ENCODE measurements around the gene SDHAF3. TPM values are rescaled to one million over a fixed set of nuclear protein-coding genes. Genes with fewer than 3 reads are reported as not detected.

Gene SDHAF3
- total RNA-seq, 1 experiment from 2014 or later: 16.1 TPM

GRCh38 chr7:97204821-97205220, 87.3 kb downstream of the SDHAF3 start:
- ChIA-PET POLR2A (no interaction called here), CTCF (no interaction called here)
- Histone ChIP-seq H3K27ac (ENCODE audit: low read length) (no peak overlapping the region), H3K27me3 (ENCODE audit: control insufficient read depth, insufficient read depth, low read length) (no peaks in the 10 kb centered on the region), H3K36me3 (ENCODE audit: control insufficient read depth, insufficient read depth, low read length) (no peaks in the 10 kb centered on the region), H3K9me3 (ENCODE audit: control insufficient read depth, insufficient read depth, low read depth, low read length) (no peaks in the 10 kb centered on the region), H3K4me3 (ENCODE audit: low read depth in 2 of 2, low read length in 2 of 2) (no peak overlapping the region), H3K4me1 (ENCODE audit: control insufficient read depth, insufficient read depth, low read length) (no peaks in the 10 kb centered on the region)
- TF ChIP-seq SIN3A (IDR thresholded peaks at IDR 0.05; ENCODE audit: borderline replicate concordance, insufficient read depth, low read depth, low read length): no peak
- TF ChIP-seq POLR2AphosphoS5 (IDR thresholded peaks at IDR 0.05; ENCODE audit: low read depth, low read length): no peak
- no peak for TF ChIP-seq TCF7L2 (IDR thresholded peaks at IDR 0.05; ENCODE audit: low read depth, low read length)
- no peak for TF ChIP-seq REST (IDR thresholded peaks at IDR 0.05; ENCODE audit: insufficient read depth in 1 of 2, low read depth in 2 of 2, low read length in 1 of 2)
- TF ChIP-seq CTCF (IDR thresholded peaks at IDR 0.05): no peak
- DNase-seq (ENCODE audit: low read depth, low spot score) (no peak), ATAC-seq (no peak)
- in situ Hi-C loops (cut with HindIII; ENCODE audit: low pct_unique_long_range_greater_than_20kb, low sequenced_read_pairs) (no loop called here), intact Hi-C loops (cut with micrococcal nuclease; ENCODE audit: unreplicated experiment) (no loop called here)
- BruUV-seq (replicated peaks): no TSS peak

- in situ Hi-C loops (cut with HindIII; ENCODE audit: low pct_unique_long_range_greater_than_20kb, low sequenced_read_pairs): no loop called here
- Histone ChIP-seq H3K27me3 (ENCODE audit: control insufficient read depth, insufficient read depth, low read length) (no peaks in the 10 kb centered on the region), H3K27ac (ENCODE audit: low read length) (no peak overlapping the region), H3K4me3 (ENCODE audit: low read depth in 2 of 2, low read length in 2 of 2) (no peak overlapping the region), H3K4me1 (ENCODE audit: control insufficient read depth, insufficient read depth, low read length) (no peaks in the 10 kb centered on the region), H3K9me3 (ENCODE audit: control insufficient read depth, insufficient read depth, low read depth, low read length) (no peaks in the 10 kb centered on the region), H3K36me3 (ENCODE audit: control insufficient read depth, insufficient read depth, low read length) (no peaks in the 10 kb centered on the region)
- BruUV-seq (replicated peaks): no TSS peak
- intact Hi-C loops (cut with micrococcal nuclease; ENCODE audit: unreplicated experiment): no loop called here
- ChIA-PET CTCF (no interaction called here), POLR2A (no interaction called here)
- ATAC-seq: no peak
- no peak for DNase-seq (ENCODE audit: low read depth, low spot score)
- TF ChIP-seq CTCF (IDR thresholded peaks at IDR 0.05) (no peak), REST (IDR thresholded peaks at IDR 0.05; ENCODE audit: insufficient read depth in 1 of 2, low read depth in 2 of 2, low read length in 1 of 2) (no peak), SIN3A (IDR thresholded peaks at IDR 0.05; ENCODE audit: borderline replicate concordance, insufficient read depth, low read depth, low read length) (no peak), POLR2AphosphoS5 (IDR thresholded peaks at IDR 0.05; ENCODE audit: low read depth, low read length) (no peak), TCF7L2 (IDR thresholded peaks at IDR 0.05; ENCODE audit: low read depth, low read length) (no peak)
Measured at GRCh38 chr7:97215556-97215955, 98.1 kb downstream of the SDHAF3 start.
